GM15510 (cell line): Measurements from ENCODE around the gene MBP.
A peak's percentile ranks its signal among the peaks of the same experiment; 100 is the strongest.

ENCODE experiments used
- POLR2A ChIP-seq: IDR thresholded peaks from 3 replicates; pipeline ENCODE4 v1.6.1; 2011; ENCODE audit warnings: borderline replicate concordance; ENCODE audit not compliant: insufficient read length; ENCODE audit errors: extremely low read depth

Gene MBP

DNA sequence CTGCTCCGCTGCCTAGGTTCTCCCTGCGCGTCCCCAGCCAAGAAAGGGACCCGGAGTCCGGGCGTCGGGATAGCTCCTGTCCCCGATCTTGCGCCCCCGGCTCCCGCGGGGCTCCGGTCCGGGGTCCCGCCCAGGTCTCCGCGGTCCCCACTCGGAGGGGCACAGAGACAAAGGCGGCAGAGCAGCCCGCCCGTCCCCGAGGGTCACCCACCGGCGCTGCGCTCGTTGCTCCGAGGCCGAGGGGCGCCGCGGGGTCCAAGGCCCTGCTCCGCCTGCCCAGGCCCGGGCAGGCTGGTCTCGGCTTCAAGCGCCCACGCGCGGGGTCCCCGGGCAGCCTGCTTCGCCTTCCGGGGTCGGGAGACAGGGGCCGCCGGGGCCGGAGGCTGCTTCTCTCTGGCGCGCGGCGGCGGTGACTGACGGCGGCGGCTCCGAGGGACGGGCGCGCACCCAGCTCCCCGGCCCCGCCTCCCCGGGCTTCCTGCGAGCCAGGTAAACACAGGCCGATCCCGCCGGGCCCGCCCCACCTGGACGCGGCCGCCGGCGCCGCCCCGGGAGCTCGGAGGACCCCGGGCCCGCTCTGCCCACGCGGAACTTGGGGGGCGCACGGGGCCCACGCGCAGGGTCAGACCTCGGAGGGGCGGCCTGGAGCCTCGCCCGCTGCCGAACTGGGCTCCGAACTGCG, at the start of gene MBP:
Gene MBP (minus strand): TSS at position 415 of the 682 bp plus-strand sequence. CDS start 27,522 bp downstream, outside the sequence.
- TF ChIP-seq POLR2A = peak; percentile 89

DNA sequence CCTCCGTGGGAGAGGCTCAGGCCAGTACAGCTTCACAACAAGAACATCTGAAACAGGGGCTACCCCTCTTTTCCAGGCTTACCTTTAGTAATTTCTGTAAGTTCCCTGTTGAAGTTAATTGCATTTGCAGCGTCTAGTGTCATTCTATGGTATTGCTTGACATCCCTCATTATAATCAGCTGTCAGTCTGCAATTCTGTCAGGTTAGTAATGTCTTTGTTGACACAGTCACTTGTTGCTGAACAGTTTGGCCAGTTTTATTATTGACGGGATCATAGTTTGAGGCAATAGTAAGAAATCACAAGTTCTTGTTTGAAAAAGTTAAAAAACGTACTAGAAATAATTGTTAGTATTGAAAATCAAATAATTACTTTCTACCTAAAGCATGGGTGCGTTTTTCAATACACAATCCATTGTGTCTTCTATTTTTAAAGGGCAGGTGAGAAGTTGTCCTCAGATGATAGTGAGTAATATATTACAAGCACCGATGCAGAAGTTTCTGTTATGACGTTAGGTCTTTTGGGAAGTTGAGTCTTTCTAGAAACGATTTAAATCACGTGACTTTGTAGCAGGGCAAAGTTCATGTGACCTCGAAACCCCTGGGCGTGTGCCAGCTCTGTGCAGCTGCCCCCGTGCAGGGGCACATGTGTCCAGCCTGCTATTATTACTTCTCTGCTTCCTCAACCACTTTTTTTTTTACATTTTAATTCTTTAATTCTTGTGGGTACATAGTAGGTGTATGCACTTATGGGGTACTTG, 49.5 kb upstream of the MBP start:
- no peak for TF ChIP-seq POLR2A

DNA sequence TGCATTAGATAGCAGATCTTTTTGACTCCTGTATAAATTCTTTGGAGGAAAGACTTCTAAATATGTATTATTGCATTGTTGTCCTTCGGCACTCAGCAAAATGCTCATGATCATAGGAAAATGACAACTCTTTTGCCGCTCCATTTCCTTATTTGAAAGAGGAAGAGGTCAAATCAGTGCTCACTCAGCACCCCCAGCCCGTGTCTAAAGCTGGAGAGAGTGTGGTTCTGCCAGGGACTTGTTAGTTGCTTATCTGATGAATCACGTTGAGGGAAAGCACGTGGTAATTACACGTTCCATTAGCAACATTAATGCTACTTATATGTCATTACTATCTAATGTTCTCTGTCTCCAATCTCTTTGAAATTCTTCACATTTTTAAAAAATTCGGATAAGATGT, 46.0 kb upstream of the MBP start:
- TF ChIP-seq POLR2A = no peak

DNA sequence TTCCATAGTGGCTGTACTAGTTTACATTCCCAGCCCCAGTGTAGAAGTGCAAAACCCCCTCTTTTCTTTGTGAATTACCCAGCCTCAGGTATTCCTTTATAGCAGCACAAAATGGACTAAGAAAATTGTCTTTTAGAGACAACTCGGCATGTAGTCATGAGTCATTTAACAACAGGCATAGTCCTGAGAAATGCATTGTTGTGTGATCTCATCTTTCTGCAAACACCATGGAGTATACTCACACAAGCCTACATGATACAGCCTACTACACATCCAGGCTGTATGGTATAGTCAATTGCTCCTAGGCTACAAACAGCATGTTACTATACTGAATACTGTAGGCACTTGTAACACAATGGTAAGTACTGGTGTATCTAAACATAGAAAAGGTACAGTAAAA, 44.4 kb upstream of the MBP start:
- TF ChIP-seq POLR2A = no peak

DNA sequence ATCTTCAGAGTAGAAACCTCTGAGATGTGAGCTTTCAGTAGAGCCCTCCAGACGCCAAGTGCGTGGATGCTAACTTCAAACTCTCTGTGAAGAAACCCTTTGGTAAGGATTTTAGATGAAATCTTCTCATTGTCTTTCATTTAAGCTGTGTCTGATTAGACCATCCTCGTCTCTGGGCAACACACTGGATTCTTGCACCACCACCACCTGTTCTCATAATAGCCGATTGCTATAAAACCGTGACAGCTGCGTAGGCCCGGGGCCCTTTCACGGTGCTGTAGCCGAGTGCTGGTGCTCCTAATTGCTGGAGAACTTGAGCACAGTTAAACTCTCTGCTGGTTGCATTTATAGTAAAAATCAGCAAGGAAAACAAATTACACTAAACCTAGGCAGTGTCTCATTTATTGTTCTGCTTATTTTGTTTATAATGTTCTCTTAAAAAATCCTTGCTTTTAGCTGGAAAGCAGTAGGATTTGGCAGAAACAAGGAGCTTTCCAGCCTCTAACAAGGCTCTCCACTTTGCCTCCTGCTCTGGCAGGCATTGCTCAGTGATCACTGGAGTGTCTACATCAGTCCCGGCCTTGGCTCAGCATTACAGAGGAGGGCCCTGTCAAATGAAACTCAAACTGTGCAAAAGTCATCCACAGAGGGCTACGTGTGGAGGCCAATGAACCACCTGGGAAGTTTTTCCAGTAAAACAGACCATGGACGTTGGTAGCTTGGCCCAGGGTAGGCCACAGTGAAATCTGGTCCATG, 40.9 kb upstream of the MBP start:
- TF ChIP-seq POLR2A = no peak

DNA sequence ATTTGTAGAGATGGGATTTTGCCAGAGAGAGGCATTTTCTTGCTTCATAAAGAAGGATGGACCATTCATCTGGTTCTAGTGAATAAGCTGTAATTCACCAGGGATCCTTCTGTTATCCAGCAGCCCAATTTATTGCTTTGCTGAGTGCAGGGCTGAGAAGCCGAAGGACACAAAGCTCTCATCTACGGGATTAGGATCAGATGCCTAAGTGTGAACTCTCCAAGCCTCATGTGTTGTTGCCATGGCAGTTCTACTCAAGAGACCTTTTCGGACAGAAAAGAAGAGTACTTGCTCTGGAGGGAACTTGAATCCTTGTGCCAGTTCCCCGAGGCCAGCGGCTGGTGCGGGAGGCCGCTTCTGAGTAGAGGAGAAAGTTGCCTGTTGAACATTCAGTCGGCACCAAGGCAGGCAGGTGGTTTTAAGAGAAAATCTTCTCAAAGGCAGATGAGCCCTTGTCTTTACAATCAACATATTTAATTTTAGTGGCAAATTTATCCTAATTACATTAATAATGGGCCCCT, 38.4 kb upstream of the MBP start:
- no peak for TF ChIP-seq POLR2A

DNA sequence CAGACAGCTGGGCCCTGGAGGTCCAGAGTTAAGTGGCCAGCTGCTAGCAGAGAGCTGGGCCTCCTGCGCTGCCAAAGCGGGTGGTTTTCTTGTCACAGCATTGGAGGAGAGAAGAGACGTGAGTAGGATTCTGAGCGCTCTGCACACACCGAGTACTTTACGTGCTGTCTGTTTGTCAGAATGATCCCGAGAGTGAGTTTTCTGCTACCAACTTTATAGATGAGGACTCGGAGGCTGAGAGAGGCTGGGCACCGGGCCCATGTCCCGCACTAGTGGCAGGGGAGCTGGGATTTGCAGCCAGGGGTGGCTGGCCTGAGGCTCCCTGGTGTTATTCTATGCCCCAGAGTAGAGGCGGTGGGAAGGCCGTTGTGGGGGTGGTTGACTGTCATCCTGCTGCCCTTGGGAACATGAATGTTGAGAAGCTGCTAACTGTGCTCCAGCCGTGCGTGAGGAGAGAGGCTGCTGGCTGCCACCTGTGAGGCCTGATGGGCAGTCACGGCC, 36.3 kb upstream of the MBP start:
- TF ChIP-seq POLR2A = no peak

DNA sequence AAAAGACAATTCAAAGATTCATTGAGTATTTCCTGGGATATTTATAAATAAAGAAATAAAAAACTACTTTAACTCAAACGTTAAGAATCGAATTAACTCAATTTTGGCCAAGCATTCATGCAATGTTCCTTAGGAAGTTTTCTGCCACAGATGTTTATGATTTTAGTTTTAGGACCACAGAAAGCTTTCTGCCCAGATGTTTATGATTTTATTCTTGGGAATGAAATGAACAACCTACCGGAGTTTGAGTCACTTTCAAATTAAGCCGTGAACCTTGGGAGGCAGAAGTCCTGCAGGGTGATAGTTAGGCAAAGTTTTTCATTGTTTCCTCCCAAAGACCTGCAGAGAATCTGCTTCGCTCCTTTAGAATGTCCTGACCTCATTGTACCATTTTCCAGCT, 34.7 kb upstream of the MBP start:
- TF ChIP-seq POLR2A = no peak

DNA sequence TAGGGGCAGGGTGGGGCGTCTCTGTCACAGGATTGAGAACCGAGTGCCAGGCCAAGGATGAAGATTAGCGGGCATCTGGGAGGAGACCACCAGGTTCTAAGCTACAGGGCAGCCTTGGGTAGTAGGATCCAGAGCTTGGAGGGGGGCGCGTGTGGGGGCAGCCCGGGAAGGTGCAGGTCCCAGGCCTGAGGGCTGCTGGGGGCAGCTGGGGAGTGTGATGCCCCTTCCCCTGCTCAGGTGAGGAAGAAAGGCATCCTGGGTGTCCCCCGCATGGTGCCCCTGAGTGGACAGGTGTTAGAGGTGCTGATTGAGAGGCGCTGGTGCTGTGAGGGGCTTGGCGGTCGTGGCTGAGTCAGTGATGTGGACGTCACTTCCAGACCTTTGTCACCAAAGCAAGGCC, 33.9 kb upstream of the MBP start:
- no peak for TF ChIP-seq POLR2A

DNA sequence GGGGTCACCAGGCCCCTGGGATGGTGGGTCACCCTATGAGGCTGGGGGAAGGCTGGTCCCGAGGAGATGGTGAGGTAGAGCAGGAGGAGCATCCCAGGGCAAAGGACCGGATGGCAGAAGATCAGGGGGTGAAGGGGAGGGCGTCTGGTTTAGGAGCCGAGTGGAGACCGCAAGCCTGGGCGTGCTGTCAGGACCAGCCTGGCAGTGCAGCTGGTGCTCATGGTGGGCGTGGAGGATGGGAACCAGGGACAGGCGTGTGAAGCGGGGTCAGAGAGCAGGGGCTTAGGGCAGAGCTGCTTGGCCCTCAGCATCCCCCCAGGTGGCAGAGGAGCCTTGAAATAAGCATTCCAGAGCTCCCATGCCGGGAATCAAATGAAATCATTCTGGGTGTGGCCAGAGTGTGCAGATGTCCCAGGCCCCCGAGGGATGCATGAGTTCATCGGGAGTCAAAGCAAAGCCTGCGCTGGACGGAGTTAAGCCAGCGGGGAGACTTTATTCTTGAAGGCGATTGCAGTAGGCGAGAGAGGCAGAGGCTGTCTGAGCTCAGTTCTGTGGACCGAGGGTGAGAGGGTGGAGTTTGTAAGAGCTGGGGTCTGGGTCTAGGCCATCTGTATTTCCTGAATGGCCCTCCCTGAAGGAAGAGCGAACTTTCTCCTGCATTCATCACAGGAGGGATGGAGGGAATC, 33.1 kb upstream of the MBP start:
- no peak for TF ChIP-seq POLR2A

DNA sequence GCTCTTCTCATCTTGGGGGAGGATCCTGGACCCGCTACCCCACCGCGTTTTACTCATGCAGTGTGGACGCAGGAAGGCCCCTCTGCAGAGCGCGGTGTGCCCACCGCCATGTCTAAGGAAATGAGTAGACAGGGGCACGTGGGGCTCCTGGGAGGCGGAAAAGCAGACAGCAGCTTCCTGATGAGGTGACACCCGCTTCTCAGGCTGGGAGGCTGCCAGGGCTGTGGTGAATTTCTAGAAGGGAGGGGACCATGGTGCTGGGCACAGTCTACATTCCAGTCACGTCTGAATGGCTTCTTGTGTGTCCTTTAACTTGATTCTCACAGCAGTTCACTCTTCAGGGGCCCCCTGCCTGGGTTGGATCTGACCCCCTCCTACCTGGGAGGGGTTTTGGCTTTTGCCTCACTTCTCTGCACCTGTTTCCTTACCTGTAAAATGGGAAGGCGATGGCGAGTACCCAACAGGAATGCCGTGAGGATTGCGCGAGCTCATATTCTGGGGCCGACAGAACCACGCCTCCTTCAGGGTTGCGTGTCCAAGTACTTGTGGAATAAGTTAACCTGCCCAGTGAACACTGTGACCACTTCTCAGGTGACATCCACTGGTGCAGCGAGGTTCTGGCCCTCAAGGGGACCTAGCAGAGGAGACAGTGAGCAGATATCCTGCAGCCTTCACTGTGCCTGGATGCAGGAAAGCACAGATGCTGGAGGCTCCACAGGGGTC, 32.3 kb upstream of the MBP start:
- no peak for TF ChIP-seq POLR2A

DNA sequence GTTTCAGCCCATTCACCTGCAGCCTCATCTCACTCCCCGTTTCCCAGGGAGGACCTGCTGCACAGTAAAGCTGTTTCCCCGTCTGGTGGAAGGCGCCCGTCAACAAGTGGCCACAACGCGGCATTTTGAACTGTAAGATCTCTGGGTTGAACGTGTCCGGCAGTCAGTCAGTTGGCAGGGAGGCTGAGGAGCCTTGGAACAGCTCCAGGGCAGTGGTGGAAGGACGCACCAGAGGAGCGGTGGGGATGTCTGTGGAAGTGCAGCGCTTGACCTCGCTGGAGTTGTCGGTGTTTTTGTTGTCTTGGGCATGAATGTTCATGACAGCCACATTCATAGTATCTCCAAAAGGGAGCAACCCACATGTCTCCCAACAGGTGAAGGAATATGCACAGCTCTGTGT, 31.4 kb upstream of the MBP start:
- TF ChIP-seq POLR2A = no peak

DNA sequence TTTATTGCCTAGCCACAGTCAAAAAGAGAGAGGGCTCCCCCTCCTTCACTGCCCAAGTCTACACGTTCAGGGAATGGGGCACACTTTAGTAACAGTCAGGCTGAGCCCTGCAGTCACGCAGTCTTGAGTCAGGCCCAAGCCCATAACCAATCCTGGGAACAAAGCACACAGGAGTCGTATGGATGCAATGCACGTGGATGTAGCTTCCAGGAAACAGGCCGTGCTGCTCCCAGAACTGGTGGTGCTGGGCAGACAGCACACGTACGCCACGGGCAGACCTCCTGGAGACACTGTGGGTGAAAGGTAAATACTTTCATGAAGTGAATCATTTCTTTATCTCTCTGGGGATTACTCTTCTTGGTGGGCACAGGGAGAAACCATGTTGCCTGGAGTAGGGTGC, 30.0 kb upstream of the MBP start:
- no peak for TF ChIP-seq POLR2A

DNA sequence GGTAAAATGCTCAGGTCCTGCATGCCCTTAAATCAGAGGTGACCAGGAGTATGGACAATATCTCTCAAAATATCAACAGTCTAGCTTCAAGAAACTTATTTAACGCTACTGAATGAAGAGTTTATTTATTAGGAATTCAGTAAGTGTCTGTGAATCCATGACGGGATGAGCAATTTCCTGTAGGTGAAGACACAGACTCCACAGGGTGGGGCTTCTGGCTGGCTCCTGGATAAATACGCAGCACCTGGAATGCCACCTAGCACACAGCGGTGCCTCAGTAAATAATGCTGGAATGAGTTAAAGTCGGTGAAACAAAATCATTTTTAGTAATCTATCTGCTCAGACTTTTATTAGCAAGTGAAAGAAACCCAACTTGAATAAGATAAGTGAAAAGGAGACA, 29.4 kb upstream of the MBP start:
- no peak for TF ChIP-seq POLR2A

DNA sequence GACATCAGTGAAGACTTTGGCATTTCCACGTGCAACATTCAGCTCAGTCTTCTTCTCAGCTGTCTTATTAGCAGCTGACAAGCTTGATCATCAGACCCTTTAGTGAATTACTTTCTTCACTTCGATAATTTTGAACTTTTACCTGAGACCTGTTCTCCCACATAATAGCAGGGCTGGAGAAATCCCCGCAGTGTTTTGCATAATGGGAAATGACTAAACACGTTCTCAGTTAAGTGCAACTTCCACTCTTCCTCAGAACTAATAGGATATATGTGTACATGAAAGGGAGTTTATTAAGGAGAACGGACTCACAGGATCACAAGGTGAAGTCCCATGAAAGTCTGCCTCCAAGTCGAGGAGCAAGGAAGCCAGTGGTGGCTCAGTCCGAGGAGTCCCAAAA, 28.8 kb upstream of the MBP start:
- no peak for TF ChIP-seq POLR2A

DNA sequence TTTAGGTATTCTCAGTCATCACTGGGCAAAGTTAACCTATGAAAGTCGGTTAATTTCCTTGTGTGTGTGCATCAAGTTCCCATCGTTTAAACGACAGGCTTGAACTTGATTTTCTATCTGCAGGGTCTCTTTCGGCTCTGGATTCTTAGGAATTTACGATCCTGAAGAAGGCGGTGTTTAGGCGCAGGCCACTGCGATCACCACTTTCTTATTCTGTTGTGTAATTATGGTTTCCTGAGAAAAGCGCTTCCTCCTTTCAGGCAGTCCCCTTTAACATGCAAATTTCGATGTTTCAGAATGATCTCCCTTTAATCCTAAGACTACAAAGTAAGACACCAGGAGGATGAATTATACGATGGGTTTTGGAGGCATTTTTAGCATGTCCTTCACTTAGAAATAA, 27.9 kb upstream of the MBP start:
- TF ChIP-seq POLR2A = no peak
